Adrenal gland (tissue), 5 donors: Measurements from ENCODE around the gene CCDC134.

ENCODE experiments used
- CTCF ChIP-seq, 6 experiments: fragments of 450-650 bp in 4 of 6; fragments of 200-600 bp in 2 of 6; sonication (generic) in 1 of 6; IDR thresholded peaks; 1 replicate in 5 of 6; 2 replicates in 1 of 6; pipeline versions ENCODE4 v1.5.1 to v1.8.0; 2016 to 2021; ENCODE audit warnings: antibody characterized with exemption in 6 of 6, mild to moderate bottlenecking in 2 of 6, moderate library complexity in 1 of 6
- POLR2A ChIP-seq, 2 donors: fragments of 450-650 bp; IDR thresholded peaks; one replicate each; pipeline ENCODE4 v1.6.1; 2017; ENCODE audit warnings: antibody characterized with exemption in 2 of 2, mild to moderate bottlenecking in 2 of 2, moderate library complexity in 1 of 2
- donor health status: DM: no; HTN: no; CAD: no.

DNA sequence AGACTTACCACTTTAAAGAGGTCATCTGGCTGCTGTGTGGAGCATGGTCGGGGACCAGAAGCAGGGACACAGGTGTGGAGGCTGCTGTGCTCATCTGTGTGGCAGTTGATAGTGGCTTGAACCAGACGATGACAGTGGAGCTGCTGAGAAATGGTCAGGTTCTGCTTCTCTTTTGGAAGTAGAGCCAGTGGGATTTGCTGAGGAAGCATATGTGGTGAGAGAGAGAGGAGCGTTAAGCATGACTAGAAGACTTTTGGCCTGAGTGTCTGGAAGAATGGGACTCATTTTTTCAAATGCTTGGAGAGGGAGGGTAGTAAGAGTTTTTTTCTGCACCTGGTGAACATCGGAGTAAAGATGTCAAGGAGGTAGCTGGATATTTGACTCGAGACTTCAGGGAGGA, 20.0 kb downstream of the CCDC134 start:
- TF ChIP-seq POLR2A (IDR thresholded peaks at IDR 0.05) (no peak), CTCF (IDR thresholded peaks at IDR 0.05) (no peak)
